Stimulated activated CD8-positive, alpha-beta memory T cell treated with anti-CD3 and anti-CD28 coated beads, Interleukin-2, amount 100 ng/mL, for 1 hour (primary cell): ENCODE results near the gene CA12.

Source experiments
- DNase-seq, 2 donors: peaks; one replicate each; pipeline ENCODE4 v3.0.0-alpha.2; 2020; ENCODE audit warnings: low read depth in 2 of 2

Gene CA12

DNA sequence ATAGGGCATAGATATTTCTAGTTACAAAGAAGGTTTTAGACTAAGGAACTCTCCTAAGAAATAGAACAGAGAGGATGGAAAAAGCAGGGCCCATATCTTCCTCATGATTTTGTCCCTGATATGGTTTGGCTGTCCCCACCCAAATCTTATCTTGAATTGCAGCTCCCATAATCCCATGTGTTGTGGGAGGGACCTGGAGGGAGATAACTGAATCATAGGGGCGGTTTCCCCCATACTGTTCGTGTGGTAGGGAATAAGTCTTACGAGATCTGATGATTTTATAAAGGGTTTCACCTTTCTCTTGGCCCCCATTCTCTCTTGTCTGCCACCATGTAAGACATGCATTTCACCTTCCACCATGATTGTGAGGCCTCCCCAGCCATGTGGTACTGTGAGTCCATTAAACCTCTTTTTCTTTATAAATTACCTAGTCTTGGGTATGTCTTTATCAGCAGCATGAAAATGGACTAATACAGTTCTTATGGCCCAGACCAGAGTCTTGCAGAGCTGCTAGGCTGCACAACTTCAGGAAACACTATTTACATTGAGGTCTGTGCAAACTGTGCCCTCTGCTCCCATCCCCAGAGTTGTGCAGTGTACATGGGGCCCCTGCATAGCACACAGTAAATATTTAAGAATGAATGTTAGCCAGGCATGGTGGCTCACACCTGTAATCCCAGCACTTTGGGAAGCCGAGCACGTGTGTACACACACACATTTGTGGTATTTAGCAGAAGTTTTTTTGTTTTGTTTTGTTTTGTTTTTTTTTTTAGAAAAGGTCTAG, 20.3 kb upstream of the CA12 start:
- no peak for DNase-seq

- no peak for DNase-seq
Observed at GRCh38 chr15:63401078-63401477, 19.4 kb upstream of the CA12 start.

DNA sequence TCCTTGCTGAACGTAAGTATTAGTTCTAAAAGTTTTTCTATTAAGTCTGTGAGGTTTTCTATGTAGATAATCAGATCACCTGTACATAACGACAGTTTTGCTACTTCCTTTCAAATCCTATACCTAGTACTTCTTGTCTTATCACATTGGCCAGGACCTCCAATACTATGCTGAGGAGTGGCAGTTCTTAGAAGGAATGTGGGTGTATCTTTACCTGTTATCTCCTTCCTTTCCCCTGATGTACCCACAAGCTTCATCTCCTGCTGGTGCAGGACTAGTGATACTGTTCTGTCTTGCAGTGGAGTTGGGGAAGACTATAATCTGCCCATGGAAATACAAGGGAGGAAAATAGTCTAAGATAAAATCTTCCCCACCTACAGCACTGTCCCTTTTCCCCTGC, 16.8 kb upstream of the CA12 start:
- no peak for DNase-seq

- no peak for DNase-seq
Observed at GRCh38 chr15:63396152-63396928, 14.7 kb upstream of the CA12 start.

DNA sequence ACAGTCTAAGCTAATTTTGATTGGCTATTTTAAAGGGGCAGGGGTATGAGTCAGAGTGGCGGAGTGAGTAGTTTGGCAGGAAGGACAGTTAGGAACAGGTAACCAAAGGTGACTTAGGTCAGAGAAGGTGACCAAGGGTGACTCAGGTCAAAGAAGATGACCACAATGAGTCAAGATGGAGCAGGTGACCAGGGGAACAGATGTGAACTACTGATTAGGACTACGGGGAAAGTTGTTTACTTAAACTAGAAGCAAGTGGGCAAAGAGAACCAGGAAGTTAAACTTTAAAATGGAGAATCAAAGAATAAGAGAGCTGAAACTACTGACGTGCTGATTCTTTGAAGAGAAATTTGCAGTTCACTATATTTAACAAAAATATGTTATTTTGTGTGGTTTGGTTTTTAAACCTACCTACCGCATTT, 14.1 kb upstream of the CA12 start:
- DNase-seq, result no peak

DNA sequence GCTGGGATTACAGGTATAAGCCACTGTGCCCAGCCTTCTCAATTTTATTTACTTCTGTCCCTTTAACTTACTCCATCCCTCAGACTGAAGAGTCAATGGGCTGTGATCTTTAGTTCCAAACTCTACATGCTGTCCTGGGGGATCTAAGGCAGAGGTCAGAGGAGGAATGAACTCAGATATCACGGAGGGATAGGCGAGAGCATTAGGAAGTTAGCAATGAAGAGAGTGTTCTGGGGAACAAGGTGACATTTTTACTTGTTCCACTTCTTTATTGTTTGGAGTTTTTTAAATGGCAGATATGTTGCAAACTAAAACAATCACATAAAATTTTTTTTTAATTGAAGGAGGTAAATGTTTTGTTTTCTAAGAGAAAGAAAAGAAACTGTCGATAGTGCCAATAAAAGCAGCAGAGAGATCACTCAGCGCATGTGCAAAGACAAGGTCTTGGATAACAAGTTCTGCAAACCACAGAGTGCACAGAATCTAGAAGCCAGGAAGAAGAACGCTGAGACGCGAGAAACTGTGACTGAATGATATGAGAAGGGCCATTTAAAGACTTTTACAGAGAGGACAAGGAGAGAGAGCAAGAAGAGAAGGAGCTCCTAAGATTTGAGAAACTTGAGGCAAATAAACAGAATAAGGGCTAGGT, 10.8 kb upstream of the CA12 start:
- no peak for DNase-seq

- DNase-seq, result no peak
Observed at GRCh38 chr15:63391669-63392360, 10.2 kb upstream of the CA12 start.

- no peak for DNase-seq
Observed at GRCh38 chr15:63390689-63391088, 9.0 kb upstream of the CA12 start.

DNA sequence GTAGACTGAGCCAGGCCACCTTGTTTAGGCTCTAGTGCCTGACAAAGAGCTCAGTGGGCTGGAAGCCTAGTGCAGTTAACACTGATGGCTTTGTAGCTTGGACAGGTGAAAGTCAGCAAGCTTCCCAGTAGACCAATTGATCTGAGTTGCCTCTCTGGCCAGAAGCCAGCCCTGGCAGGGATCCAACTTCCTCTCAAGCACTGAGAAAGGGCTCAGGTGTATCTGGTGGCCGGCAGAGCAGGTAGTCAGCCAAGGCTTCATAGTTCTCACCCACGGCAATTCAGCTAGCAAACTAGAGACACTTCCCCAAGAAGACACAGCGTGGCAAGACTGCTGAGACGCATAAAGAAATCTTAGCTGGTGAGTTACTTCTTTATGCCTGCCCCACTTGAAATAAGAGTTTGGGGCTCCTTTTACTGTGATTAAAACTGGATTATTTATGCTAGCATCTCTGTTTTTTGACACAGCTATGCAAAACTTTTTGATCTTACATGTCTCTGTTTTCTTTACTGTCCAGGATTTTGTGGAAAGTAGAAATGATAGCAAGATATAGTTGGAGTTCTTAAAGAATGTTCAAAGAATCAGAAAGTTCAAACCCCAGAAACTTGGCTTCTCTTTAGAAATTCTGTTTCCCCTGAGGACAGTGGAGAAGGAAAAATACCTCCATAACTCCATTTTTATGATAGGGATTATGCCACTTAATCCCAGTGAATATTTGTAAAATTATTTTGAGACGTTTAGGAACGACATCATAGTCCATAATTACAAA, 8.4 kb upstream of the CA12 start:
- DNase-seq, result no peak

DNA sequence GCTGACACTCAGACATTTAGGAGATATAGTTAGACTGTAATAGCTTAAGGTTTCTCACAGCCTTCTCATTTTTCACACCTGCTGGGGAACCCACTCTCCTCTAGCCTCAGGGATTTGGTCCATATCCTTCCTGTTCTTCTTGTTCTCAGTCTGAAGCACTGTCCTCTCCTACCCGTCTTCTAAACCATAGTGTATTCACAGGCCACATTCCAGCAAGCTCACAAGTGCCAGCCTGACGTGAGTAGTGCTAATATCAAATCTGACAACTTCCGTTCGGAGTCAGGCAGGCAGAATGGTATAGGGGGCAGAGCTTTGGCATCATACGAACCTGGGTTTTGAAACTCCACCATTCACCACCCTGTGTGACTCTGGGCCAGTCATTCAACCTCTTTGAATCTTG, 6.9 kb upstream of the CA12 start:
- DNase-seq, result no peak

GRCh38 chr15:63387748-63388493, 6.3 kb upstream of the CA12 start:
- no peak for DNase-seq

DNA sequence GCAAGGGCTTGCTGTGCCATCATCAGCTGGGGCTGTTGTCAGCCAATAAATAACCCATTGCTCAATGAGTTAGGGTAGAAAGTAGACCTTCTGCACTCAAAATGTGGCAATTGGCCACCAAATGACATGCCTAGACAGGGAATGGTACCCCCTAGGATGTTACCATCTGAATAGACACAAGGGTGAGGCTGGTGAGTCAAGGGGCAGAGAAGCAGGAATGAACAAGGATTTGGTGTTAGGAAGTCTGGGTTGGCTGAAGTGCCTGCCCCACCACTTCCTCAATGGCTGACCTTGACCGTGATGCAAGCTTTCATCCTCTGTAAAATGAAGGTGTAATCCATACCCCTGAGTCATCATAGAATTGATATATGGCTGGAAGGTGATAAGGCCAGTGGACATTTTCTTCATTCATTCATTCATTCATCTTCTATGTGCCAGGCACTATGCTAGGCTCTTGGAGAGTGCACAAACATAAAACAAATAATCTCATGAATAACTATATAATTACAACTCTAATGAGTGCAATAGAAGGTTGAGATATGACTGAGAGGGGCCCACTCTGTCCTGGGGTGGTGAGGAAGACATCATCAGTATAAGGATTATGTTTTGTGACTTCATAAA, 4.4 kb upstream of the CA12 start:
- DNase-seq, result no peak

GRCh38 chr15:63384906-63385305, 3.3 kb upstream of the CA12 start:
- DNase-seq, result no peak

GRCh38 chr15:63382966-63383710, 1.5 kb upstream of the CA12 start:
- no peak for DNase-seq

GRCh38 chr15:63380808-63381282, 801 bp downstream of the CA12 start:
- no peak for DNase-seq

DNA sequence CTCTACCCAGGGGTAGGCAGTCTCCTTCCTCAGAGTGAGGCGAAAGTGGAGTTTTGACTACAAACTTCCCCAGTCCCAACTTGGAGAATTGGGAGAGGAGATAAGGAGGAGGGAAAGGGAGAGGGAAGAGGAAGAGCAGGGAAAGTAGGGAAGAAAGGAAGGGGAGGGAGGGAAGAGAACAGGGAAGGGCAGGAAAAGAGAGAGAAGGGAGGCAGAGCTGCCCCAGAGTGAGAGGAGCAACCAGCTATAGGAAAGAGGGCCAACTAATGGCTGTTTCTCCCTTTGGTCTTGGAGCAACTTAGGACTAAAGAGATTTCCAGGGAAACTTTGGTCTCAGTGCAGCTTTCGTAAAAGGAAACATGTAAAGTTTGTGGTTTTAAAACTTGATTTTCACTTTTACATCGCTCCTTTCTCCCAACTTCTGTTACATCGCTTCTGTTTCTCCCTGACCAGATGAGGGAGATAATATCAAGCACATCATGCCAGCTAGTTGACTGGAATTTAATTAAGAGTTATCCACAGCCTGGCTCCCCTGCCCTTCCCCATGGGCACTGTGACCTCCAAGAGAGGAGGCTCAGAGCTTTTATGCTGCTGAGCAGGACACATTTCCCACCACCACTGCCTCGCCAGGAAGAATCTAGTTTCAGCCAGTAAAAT, 1.4 kb downstream of the CA12 start:
- DNase-seq, result no peak

DNA sequence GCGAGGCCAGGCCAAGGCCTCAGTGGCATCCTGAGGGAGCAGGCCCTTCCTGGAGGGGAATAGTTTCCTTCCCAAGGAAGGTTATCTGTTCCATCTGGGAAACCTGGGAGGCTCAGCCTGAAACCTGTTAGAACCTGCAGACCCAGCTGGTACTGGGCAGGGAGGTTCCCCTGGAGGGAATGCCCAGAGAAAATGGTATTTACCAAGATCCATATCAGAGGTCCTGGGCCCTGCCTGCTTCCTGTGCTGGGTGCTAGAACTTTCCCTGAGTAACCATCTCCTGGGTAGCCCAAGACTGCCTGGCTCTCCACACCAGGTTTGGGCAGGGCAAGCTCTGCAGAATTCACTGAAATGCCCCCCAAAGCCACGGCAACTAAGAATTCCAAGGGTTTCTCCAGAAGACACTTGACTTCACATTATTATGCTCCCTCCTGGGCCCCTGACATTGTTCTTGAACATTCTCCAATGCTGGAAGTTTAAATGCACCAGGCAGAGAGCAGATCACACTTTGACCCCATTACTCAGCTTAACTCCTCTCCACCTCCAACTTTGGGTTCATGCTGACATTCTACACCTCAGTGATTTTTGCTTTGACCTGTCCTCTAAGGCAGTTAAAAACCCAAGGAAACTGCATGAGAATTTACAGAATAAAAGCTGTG, 2.0 kb downstream of the CA12 start:
- no peak for DNase-seq

GRCh38 chr15:63378946-63379345, 2.7 kb downstream of the CA12 start:
- no peak for DNase-seq
